K562 (cell line): ENCODE data around the gene CPNE2. TPM values are rescaled to one million over a fixed set of nuclear protein-coding genes. Genes with fewer than 3 reads are reported as not detected.

Source experiments
- ATF6 ChIP-seq: sonication (generic); formaldehyde crosslinking; IDR thresholded peaks from 2 replicates; pipeline ENCODE4 v1.4.0; 2020; ENCODE audit warnings: mild to moderate bottlenecking, missing genetic modification reagents
- BCOR ChIP-seq: fragments of 450-650 bp; IDR thresholded peaks from 2 replicates; pipeline ENCODE4 v1.6.1; 2016
- CGGBP1 ChIP-seq: fragments of 250-450 bp; sonication (Bioruptor Pico); IDR thresholded peaks from 2 replicates; pipeline ENCODE4 v1.9.0; 2021; ENCODE audit warnings: mild to moderate bottlenecking
- DPF2 ChIP-seq: fragments of 450-650 bp; IDR thresholded peaks from 2 replicates; pipeline ENCODE4 v1.6.1; 2016
- EP300 ChIP-seq: IDR thresholded peaks from 2 replicates; pipeline ENCODE4 v1.6.1; 2012; ENCODE audit warnings: low read length, improper control_type of control experiment
- NR0B1 ChIP-seq: fragments of 450-650 bp; IDR thresholded peaks from one replicate; pipeline ENCODE4 v1.6.1; 2018; ENCODE audit warnings: mild to moderate bottlenecking, moderate library complexity; ENCODE audit not compliant: partially characterized antibody
- YY1 ChIP-seq, 3 experiments: IDR thresholded peaks; 2 replicates each; pipeline ENCODE4 v1.6.1; 2011; ENCODE audit warnings: low read length in 2 of 3, mild to moderate bottlenecking in 2 of 3, moderate library complexity in 2 of 3, borderline replicate concordance in 1 of 3, control low read depth in 1 of 3, low read depth in 1 of 3; ENCODE audit not compliant: insufficient read depth in 3 of 3, insufficient replicate concordance in 2 of 3, control insufficient read depth in 1 of 3, insufficient read length in 1 of 3; ENCODE audit errors: extremely low read depth in 1 of 3
- ZBTB17 ChIP-seq: fragments of 450-650 bp; formaldehyde crosslinking; IDR thresholded peaks from 2 replicates; pipeline ENCODE4 v1.4.0; 2020; ENCODE audit warnings: mild to moderate bottlenecking
- ZBTB7A ChIP-seq: IDR thresholded peaks from 2 replicates; pipeline ENCODE4 v1.6.1; 2011; ENCODE audit warnings: low read depth, mild to moderate bottlenecking, low read length, moderate library complexity, borderline replicate concordance; ENCODE audit not compliant: control insufficient read depth
- polyA plus RNA-seq, 8 experiments: library from polyadenylated mRNA; depleted of rRNA in 4 of 8; stranded (reverse) in 5 of 8; unstranded in 3 of 8; fragments of >200 nt; fragmentation: Nextera tagmentation in 2 of 8; fragmentation: Illumina TruSeq in 1 of 8; extraction: Ambion mirVana in 2 of 8; extraction: Trizol in 1 of 8; gene quantifications; 2 replicates each; pipeline versions ENCODE4 v1.2.1 to v1.2.3, GENCODE V29; 2011 to 2014; ENCODE audit warnings: inconsistent platforms in 1 of 8, missing spikeins in 1 of 8
- total RNA-seq, 7 experiments: library from RNA; depleted of rRNA in 6 of 7; stranded (reverse); fragments of >200 nt in 6 of 7; fragmentation: Illumina TruSeq in 2 of 7; extraction: Trizol in 2 of 7; gene quantifications; 2 replicates each; pipeline versions ENCODE4 v1.2.1 to v1.2.3, GENCODE V29; 2011 to 2021; ENCODE audit warnings: low replicate concordance in 1 of 7
- TF ChIP-seq, protein P1 (sequence below), 2 experiments: fragments of 450-650 bp; IDR thresholded peaks; 2 replicates each; pipeline ENCODE4 v1.6.1; 2016; ENCODE audit warnings: mild to moderate bottlenecking in 2 of 2, borderline replicate concordance in 1 of 2, low read depth in 1 of 2, moderate library complexity in 1 of 2

CPNE2 gene
- total and polyA plus RNA-seq, 9 of the 15 experiments (the other 6 are each of a cell fraction or from before 2014, with no cell fraction given) = 3.0 to 13.9 (median 8.6) TPM

DNA sequence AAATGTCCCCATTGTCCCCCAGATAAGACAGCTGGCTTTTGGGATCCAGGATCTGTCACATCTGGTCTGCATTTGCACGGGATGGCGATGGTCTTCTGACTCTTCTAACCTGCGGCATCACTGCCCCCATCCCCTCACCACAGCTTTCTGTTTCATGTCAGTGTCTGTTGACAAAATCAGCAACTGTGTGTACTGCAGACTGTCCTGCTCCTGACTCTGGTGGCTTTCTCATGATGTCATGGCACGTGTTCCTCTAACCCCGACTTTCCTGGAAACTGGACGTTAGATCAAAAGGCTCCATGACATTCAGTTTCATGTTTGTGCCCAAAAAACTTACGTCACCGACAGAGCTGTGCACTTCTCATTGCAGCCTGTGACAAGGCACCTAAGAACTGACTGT is 30.1 kb upstream of the CPNE2 start (continued):
- TF ChIP-seq, protein P1, sequence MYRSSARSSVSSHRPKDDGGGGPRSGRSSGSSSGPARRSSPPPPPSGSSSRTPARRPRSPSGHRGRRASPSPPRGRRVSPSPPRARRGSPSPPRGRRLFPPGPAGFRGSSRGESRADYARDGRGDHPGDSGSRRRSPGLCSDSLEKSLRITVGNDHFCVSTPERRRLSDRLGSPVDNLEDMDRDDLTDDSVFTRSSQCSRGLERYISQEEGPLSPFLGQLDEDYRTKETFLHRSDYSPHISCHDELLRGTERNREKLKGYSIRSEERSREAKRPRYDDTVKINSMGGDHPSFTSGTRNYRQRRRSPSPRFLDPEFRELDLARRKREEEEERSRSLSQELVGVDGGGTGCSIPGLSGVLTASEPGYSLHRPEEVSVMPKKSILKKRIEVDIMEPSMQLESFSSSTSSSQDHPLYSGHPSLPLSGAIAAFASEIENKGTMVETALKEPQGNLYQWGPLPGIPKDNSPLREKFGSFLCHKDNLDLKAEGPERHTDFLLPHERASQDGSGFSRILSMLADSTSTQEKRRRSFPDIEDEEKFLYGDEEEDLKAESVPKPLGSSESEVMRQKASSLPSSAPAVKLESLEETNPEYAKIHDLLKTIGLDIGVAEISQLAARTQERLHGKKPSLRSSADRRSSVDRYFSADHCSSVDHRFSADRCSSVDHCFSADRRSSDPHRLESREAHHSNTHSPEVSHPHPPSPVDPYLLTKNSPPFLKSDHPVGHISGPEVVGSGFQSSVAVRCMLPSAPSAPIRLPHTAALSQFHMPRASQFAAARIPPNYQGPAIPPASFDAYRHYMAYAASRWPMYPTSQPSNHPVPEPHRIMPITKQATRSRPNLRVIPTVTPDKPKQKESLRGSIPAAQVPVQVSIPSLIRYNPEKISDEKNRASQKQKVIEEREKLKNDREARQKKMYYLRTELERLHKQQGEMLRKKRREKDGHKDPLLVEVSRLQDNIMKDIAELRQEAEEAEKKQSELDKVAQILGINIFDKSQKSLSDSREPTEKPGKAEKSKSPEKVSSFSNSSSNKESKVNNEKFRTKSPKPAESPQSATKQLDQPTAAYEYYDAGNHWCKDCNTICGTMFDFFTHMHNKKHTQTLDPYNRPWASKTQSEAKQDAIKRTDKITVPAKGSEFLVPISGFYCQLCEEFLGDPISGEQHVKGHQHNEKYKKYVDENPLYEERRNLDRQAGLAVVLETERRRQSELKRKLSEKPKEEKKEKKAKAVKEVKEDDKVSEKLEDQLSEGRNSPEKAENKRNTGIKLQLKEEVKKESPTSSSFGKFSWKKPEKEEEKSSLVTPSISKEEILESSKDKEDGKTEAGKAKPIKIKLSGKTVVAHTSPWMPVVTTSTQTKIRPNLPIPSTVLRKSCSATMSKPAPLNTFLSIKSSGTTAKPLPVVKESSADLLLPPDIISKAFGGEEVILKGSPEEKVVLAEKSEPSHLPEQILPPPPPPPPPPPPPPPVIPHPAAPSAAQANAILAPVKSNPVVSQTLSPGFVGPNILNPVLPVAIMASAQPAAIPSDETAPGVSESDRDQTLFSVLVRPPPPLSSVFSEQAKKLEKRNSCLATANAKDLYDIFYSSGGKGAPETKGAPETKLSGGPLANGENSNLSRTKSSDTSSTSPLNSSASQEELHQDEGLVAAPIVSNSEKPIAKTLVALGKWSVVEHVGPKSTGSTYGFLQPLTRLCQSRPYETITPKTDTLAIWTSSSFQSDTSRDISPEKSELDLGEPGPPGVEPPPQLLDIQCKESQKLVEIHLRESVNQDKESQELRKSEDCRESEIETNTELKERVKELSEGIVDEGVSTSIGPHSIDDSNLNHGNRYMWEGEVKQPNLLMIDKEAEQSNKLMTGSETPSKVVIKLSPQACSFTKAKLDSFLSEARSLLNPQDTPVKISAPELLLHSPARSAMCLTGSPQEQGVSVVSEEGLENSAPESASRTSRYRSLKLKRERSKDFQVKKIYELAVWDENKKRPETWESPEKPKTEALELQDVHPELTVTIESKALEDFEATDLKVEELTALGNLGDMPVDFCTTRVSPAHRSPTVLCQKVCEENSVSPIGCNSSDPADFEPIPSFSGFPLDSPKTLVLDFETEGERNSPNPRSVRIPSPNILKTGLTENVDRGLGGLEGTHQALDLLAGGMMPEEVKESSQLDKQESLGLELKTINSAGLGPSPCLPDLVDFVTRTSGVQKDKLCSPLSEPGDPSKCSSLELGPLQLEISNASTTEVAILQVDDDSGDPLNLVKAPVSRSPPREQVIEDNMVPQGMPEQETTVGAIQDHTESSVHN (IDR thresholded peaks at IDR 0.05; ENCODE audit: borderline replicate concordance in 1 of 2, low read depth in 1 of 2) = peak in 1 of 2 experiments; percentile 83; a peak in 2 of 4 replicates
- no peak for TF ChIP-seq BCOR
- TF ChIP-seq DPF2 = peak; percentile 50
- peak; percentile 64 for TF ChIP-seq EP300
- no peak for TF ChIP-seq YY1 (IDR thresholded peaks at IDR 0.05; ENCODE audit: borderline replicate concordance in 1 of 3, control insufficient read depth in 1 of 3, extremely low read depth in 1 of 3, insufficient read depth in 3 of 3, insufficient read length in 1 of 3, insufficient replicate concordance in 2 of 3, low read depth in 1 of 3, low read length in 2 of 3)
- TF ChIP-seq CGGBP1 (CRISPR knock-in tag) = no peak
- TF ChIP-seq ZBTB17 (CRISPR knock-in tag) = no peak
- TF ChIP-seq ZBTB7A = no peak
- no peak for TF ChIP-seq ATF6 (CRISPR knock-in tag)
- TF ChIP-seq NR0B1 = no peak
